ENCODE measurements around the gene SETD6. TPM values are rescaled to one million over a fixed set of nuclear protein-coding genes. Genes with fewer than 3 reads are reported as not detected.
A peak's percentile ranks its signal among the peaks of the same experiment; 100 is the strongest.

SETD6 gene
- total and polyA plus RNA-seq, 2 of the 13 experiments (the other 11 are each of a cell fraction or from before 2014, with no cell fraction given) = 24.0 to 25.7 TPM

DNA sequence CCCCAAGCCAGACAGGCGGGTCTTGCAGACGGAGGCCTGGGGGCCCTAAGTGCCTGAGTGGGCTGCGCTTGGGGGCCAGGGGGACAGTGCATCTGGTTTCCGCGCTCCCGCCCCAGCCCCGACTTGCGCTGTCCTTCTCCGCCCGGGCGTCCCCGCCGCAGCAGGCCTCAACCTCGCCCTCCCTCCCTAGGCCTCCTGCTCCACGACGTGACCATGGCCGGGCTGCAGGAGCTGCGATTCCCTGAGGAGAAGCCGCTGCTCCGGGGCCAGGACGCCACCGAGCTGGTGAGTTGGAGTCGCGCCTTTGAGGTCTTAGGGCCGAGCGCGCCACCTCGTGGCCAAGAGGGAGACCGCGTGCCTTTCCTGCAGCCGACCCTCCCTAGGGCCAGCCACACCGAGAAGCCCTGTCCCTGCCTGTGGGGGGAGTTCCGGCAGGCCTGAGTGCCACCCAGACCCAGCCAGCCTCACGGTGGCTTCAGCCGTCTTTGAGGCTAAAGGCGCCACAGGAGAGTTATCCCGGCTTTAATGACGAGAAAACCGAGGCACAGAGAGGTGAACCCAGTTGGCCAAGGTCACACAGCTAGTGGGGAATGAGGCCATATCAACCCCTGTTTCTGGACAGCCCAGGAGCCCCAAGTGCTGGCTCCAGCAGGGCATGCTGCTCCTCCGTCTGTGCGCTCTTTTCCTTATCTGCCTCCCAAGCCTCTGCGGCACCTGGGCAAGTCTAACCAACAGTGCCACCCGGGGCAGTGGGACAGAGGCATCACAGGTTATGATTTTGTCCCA, 27.6 kb upstream of the SETD6 start (continued):
- TF ChIP-seq, protein P1, sequence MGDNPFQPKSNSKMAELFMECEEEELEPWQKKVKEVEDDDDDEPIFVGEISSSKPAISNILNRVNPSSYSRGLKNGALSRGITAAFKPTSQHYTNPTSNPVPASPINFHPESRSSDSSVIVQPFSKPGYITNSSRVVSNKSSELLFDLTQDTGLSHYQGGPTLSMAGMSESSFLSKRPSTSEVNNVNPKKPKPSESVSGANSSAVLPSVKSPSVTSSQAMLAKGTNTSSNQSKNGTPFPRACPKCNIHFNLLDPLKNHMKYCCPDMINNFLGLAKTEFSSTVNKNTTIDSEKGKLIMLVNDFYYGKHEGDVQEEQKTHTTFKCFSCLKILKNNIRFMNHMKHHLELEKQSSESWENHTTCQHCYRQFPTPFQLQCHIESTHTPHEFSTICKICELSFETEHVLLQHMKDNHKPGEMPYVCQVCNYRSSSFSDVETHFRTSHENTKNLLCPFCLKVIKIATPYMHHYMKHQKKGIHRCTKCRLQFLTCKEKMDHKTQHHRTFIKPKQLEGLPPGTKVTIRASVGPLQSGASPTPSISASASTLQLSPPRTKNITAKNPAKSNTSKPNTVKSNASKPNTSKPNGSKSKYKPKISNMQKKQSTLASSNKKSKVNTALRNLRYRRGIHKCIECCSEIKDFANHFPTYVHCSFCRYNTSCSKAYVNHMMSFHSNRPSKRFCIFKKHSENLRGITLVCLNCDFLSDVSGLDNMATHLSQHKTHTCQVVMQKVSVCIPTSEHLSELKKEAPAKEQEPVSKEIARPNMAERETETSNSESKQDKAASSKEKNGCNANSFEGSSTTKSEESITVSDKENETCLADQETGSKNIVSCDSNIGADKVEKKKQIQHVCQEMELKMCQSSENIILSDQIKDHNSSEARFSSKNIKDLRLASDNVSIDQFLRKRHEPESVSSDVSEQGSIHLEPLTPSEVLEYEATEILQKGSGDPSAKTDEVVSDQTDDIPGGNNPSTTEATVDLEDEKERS (CRISPR knock-in tag; IDR thresholded peaks at IDR 0.05) = no peak
- TF ChIP-seq KDM5B (CRISPR knock-in tag; IDR thresholded peaks at IDR 0.05; ENCODE audit: borderline replicate concordance) = peak; percentile 87; the same call in 1 of the 2 replicates
- TF ChIP-seq, protein P2, sequence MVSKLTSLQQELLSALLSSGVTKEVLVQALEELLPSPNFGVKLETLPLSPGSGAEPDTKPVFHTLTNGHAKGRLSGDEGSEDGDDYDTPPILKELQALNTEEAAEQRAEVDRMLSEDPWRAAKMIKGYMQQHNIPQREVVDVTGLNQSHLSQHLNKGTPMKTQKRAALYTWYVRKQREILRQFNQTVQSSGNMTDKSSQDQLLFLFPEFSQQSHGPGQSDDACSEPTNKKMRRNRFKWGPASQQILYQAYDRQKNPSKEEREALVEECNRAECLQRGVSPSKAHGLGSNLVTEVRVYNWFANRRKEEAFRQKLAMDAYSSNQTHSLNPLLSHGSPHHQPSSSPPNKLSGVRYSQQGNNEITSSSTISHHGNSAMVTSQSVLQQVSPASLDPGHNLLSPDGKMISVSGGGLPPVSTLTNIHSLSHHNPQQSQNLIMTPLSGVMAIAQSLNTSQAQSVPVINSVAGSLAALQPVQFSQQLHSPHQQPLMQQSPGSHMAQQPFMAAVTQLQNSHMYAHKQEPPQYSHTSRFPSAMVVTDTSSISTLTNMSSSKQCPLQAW (CRISPR knock-in tag; IDR thresholded peaks at IDR 0.05) = no peak; the same call in 1 of the 2 replicates
- peak; percentile 70 for TF ChIP-seq YY1 (IDR thresholded peaks at IDR 0.05; ENCODE audit: insufficient read depth, insufficient replicate concordance, low read depth, low read length)
- TF ChIP-seq STAG1 (CRISPR knock-in tag; IDR thresholded peaks at IDR 0.05) = peak; percentile 99
- TF ChIP-seq CEBPB (IDR thresholded peaks at IDR 0.05; ENCODE audit: borderline replicate concordance, low read depth, low read length) = no peak
- TF ChIP-seq ZNF260 (CRISPR knock-in tag; IDR thresholded peaks at IDR 0.05; ENCODE audit: borderline replicate concordance, low read depth) = no peak
- TF ChIP-seq, protein P3, sequence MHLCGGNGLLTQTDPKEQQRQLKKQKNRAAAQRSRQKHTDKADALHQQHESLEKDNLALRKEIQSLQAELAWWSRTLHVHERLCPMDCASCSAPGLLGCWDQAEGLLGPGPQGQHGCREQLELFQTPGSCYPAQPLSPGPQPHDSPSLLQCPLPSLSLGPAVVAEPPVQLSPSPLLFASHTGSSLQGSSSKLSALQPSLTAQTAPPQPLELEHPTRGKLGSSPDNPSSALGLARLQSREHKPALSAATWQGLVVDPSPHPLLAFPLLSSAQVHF (CRISPR knock-in tag; IDR thresholded peaks at IDR 0.05) = no peak
- TF ChIP-seq, protein P4, sequence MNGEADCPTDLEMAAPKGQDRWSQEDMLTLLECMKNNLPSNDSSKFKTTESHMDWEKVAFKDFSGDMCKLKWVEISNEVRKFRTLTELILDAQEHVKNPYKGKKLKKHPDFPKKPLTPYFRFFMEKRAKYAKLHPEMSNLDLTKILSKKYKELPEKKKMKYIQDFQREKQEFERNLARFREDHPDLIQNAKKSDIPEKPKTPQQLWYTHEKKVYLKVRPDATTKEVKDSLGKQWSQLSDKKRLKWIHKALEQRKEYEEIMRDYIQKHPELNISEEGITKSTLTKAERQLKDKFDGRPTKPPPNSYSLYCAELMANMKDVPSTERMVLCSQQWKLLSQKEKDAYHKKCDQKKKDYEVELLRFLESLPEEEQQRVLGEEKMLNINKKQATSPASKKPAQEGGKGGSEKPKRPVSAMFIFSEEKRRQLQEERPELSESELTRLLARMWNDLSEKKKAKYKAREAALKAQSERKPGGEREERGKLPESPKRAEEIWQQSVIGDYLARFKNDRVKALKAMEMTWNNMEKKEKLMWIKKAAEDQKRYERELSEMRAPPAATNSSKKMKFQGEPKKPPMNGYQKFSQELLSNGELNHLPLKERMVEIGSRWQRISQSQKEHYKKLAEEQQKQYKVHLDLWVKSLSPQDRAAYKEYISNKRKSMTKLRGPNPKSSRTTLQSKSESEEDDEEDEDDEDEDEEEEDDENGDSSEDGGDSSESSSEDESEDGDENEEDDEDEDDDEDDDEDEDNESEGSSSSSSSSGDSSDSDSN (CRISPR knock-in tag; IDR thresholded peaks at IDR 0.05) = peak; percentile 48; the same call in 1 of the 2 replicates
- TF ChIP-seq, protein P5, sequence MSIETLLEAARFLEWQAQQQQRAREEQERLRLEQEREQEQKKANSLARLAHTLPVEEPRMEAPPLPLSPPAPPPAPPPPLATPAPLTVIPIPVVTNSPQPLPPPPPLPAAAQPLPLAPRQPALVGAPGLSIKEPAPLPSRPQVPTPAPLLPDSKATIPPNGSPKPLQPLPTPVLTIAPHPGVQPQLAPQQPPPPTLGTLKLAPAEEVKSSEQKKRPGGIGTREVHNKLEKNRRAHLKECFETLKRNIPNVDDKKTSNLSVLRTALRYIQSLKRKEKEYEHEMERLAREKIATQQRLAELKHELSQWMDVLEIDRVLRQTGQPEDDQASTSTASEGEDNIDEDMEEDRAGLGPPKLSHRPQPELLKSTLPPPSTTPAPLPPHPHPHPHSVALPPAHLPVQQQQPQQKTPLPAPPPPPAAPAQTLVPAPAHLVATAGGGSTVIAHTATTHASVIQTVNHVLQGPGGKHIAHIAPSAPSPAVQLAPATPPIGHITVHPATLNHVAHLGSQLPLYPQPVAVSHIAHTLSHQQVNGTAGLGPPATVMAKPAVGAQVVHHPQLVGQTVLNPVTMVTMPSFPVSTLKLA (IDR thresholded peaks at IDR 0.05) = peak; percentile 85
- no peak for TF ChIP-seq RNF2 (conservative IDR thresholded peaks at IDR 0.05; ENCODE audit: low read depth)
- TF ChIP-seq, protein P6, sequence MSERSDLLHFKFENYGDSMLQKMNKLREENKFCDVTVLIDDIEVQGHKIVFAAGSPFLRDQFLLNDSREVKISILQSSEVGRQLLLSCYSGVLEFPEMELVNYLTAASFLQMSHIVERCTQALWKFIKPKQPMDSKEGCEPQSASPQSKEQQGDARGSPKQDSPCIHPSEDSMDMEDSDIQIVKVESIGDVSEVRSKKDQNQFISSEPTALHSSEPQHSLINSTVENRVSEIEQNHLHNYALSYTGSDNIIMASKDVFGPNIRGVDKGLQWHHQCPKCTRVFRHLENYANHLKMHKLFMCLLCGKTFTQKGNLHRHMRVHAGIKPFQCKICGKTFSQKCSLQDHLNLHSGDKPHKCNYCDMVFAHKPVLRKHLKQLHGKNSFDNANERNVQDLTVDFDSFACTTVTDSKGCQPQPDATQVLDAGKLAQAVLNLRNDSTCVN (CRISPR knock-in tag; IDR thresholded peaks at IDR 0.05; ENCODE audit: borderline replicate concordance) = 0 out of 2 replicates have a peak, but pooled peaks have one; percentile 30
- peak; percentile 64; the same call in 1 of the 2 replicates for TF ChIP-seq ERF (CRISPR knock-in tag; IDR thresholded peaks at IDR 0.05)
- peak; percentile 39; the same call in 1 of the 2 replicates for TF ChIP-seq TBX2 (CRISPR knock-in tag; IDR thresholded peaks at IDR 0.05; ENCODE audit: borderline replicate concordance)
- TF ChIP-seq ZNF781 (CRISPR knock-in tag; IDR thresholded peaks at IDR 0.05; ENCODE audit: borderline replicate concordance, not compliant biosample characterization) = no peak
- TF ChIP-seq KDM3A (CRISPR knock-in tag; IDR thresholded peaks at IDR 0.05; ENCODE audit: low read depth) = peak; percentile 58; the same call in 1 of the 2 replicates
- TF ChIP-seq MYC (CRISPR knock-in tag; IDR thresholded peaks at IDR 0.05; ENCODE audit: borderline replicate concordance) = peak; percentile 71; the same call in 1 of the 2 replicates

Measured in HepG2 (cell line).